NOMO-1 treated with DMSO at 0.1 percent for 48 hours (cell line): ENCODE measurements around the gene CYBRD1.

Experiments
- DNase-seq: peaks from one replicate; lab custom pipeline; 2025; ENCODE audit not compliant: unreplicated experiment; lab: John Stamatoyannopoulos, UW

Gene CYBRD1

GRCh38 chr2:171598713-171599319 lies 76.5 kb downstream of the CYBRD1 start:
- peak; percentile 52 for DNase-seq

DNA sequence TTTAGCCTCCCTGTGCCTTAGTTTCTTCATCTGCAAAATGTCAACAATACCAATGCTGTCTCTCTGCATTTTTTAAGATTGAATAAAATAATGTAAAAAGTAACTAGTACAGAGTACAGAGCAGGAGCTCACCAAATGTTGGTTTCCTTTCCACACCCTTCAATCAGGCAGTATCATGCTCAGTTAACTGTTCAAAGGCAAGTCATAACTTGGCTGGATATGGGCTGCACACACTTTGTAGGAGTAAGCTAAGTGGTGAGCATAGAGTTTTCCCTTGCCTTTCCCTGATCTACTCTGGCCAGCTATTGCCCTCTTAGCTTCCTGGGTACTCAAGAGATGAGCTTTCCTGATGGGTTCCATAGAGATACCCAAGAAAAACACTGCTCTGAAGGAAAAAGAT lies 77.9 kb downstream of the CYBRD1 start:
- no peak for DNase-seq

DNA sequence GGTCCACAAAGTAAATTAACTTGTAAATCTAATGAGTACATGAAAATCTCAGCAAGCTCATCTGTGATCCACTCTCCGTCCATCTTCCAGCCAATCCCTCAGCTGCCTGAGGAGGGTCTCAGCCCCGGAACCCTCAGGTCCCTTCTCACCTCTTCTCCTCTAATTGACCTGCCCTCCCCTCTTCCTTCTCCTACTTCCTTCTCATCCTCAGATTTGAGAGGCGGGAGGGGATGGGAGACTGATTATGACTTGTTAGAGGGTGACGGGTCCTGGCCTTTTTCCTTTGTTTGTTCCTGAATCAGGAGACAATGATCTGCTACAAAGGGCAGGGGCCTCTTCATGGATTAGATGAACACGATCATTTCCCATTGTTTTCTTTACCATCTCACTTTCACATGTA lies 80.1 kb downstream of the CYBRD1 start:
- no peak for DNase-seq
